NCI-H524 (cell line): ENCODE measurements around the gene UBL7.

ENCODE experiments used
- DNase-seq, 2 experiments: peaks; one replicate each; lab custom pipeline; 2025; lab: John Stamatoyannopoulos, UW

The UBL7 gene

DNA sequence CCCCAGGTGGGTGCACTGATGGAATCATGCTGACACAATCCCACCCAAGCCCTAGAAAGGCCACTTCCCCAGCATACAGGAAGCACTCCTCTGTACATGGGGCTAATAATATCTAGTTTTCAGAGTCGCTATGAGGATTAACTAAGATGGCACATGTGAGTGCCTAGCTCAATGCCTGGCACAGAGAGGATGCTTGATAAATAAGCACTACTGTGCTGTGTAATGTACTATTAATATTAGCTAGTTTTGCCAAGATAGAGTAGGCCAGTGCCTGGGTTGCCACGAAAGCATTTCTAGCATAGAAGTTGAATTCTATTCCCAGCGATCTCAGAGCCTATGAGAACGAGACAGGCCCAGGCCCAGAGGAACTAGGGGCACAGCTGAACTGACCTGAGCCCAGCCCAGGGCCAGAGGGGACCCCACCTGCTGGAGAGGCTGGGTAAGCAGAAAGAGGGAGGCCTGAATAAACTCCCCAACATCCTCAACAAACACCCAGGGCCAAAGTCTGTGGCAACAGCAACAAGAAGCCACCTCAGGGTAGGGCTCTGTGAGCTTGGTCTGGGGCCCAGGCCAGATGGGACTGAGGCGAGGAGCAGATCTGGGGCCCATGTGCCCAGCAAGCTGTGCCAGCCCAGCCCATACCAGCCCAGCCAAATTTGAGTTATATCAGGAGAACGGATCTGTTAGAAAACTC lies 19.6 kb downstream of the UBL7 start:
- no peak for DNase-seq

DNA sequence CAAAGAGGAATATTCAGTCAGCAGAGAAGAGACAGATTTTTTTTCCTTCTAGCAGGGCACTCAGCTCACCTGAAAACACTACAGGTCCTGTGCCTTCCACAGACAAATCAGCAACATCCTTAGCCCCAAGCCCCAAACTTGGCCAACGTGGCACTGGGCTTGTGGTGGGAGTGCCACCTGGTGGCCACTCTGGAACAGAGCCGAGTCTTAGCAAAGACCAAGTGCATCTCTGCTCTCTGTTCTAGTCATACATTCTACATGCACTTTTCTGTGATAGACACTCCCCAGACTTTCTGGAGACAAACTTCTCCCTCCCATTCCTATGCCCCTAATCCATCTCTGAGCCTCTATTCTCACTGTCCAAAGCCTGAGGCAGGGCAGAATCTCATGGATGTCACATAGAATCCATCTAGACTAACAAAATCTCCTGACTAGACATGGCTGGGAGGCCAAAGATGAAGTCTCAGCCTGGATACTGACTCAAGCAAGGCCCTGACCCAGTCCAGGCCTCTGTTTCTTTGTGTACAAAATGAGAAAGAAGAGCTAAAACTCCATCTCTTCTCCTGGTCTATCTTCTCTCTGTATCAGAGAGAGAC lies 22.1 kb downstream of the UBL7 start:
- peak; percentile 30 to 78 for DNase-seq

DNA sequence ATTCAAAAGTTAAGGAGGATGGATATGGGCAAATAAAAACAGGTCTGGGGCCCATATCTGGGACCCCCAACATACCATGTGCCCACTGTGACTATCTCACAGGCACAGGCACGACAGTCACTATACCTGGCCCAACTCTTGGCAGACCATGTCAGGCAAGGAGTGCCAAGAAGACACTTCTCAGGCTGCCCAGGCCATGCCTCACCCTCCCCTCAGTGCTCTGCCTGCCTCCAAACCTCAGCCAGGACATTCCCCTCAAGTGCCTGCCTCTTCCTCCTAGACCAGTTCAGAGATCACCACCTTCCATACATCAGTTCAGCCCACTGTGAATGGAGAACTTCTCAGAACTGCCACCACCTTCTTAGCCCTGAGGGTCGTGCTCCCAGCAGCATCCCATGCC lies 22.8 kb downstream of the UBL7 start:
- DNase-seq: no peak

DNA sequence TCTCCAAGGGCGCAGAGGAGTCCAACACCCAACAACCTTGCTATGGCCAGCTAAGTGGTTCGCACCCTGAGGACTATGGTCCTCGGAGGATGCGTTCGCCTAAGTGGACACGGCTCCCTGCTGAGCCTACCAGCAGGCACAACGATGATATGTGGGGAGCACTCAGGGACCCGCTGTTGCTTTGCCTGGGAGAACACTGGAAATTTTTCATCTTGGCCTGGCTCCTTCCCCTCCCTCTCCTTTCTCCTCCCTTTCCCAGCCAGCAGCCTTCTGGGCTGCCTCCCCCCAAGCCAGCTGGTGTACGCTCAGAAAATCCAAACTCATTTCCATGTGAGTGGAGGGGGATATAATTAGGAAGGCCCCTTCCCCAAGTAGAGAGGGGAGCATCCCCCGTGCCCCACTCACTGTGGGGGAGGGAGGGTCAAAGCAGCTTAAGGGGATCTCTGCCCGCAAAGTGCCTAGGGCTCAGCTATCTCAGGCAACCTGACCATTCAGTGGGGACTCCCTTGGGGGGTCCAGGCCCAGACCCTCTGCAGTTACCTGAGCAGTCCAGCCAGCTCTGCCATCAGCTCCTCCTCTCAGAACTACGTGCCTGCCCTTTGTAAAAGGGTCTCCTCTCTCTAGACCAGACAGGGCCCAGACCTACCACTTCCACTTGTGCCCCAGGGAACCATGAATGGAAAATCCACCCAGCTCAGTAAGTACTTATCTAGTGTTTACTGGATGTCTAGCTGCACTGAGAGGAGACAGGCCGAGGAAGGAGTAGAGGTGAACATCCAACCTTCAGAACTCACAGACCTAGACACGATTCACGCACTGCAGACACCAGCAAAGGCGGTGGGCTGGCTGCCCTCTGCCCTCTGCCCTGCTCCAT lies 26.5 kb downstream of the UBL7 start:
- peak; percentile 34 to 55 for DNase-seq

DNA sequence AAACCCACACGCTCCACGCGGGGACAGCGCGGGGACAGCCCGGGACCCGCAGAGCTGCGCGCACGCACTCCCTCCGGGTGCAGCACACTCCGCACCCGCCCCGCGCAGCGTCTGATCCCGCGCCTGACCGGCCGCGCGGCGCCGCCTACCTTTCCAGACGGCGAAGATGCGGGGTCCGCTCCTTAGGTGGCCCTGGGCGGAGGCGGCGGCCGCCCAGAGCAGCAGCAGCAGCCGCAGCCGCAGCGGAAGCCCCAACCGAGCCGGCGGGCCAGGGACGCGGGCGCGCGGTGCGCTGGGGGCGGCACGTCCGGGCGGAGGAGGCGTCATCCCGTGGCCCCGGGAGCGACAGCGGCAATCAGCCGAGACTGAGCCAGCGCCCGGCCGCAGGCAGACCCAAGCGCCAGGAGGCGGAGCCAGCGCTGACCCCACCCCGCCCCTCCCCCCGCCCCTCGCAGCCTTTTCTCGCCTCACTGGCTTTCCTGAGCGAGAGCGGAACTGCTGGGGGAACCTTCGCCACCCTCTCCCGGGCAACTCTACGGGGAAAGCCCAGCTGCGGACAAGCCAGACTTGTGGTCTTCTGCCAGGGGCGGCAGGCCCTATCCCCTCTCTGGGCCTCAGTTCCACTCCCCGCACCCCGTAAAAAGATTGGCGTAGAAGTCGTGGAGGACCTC lies 27.2 kb downstream of the UBL7 start, which contains the start of gene SEMA7A:
Gene SEMA7A (minus strand): TSS at position 367 of the 671 bp plus-strand sequence. CDS start 40 bp downstream, at position 327.
- peak; percentile 40 to 81 for DNase-seq

DNA sequence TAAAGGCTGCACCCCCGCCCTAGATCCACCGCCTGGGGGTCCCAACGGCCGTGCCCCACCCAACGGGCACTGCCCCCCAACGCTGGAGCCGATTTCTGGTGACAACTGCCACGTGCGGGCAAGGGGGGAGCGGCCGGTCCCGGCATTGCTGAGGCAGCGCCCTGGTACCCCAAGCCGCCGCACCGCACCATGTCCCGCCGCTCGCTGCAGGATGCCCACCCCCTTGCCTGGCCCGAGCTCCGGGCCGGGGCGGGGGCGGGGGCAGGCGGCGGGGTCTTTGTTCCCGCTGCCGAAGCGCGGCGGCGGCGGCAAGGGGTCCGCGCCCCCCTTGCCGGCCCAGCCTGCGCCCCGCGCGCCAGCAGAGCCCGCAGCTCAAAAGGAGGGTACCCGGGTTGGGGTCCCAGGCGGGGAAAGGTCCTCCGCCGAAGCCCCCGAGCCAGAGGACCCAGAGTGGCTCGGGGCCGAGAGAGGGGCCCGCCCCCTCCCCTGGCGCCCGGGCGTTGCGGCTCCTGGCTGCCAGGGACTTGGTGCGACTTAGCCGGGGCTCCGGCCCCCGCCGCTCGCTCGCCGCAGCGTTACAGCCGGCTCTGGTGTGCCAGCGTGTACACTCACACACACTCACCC lies 27.9 kb downstream of the UBL7 start:
- DNase-seq: no peak

DNA sequence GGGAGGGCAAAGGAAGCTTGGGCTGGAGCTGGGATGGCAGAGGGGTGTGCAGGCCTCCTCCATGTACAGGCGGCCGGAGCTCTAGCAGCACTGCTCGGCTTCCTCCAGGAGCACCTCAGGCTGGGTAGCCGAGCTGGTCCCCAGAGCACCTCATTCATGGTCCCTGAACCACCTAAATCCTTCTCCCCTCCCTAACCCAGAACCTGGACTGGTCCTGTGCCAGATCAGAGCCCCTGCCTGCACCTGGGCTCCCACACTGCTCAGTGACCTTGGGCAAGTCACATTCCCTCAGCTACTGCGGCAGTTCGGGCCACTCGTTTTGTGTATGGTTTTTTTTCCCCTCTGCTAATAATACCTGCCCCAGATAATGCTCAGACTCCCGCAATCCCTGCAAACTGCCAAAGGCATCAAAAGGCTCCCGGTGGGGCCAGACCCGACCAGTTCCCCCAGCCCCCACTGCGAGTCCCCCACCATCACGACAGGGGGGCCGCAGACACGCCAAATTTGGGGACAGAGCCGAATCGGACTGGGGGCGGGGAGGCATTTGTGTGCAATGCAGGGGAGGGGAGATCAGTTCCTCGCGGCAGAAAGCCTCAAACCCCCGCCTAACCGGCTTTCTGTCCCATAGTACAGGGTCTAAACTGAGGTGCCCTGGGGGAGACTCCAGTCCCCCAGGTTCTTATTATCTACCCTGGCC lies 28.5 kb downstream of the UBL7 start:
- DNase-seq: no peak

DNA sequence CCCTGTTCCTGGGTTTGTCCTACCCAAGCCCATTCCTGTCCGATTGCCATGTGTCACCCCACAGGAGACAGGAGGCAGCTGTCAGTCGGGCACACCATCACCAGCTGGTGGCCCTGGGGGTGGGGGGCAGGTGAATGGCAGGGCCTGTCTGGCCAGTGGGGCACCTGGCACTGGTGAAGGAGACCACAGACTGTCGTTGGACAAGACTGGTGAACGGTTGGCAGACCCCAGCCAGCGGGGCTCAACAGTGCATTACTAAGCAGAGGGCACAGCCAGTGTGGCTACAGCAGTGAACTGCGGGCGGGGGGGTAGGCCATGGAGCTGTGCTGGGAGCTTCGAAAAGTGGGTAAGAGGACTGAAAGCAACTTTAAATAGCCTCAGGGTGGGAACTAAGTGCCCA lies 29.3 kb downstream of the UBL7 start:
- DNase-seq: peak in 1 of 2 experiments; percentile 46

DNA sequence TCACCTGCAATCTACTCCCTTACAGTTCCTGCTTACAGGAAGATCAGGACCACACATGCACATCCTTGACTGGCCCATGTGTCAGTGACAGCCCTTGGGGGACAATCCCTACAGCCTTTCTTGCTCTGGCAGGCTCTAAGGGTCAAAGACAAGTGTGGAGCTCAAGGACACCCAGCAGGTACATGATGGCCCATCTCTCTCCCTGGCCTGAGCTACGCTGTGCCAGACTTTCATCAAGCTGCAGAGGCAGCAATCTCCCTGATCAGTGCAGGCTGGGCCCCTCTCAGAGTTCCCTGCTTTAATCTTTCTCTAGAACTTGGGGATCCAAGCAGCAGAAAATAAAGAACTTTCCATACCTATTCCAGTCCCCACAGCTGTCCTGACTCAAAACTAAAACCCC lies 29.8 kb downstream of the UBL7 start:
- no peak for DNase-seq

DNA sequence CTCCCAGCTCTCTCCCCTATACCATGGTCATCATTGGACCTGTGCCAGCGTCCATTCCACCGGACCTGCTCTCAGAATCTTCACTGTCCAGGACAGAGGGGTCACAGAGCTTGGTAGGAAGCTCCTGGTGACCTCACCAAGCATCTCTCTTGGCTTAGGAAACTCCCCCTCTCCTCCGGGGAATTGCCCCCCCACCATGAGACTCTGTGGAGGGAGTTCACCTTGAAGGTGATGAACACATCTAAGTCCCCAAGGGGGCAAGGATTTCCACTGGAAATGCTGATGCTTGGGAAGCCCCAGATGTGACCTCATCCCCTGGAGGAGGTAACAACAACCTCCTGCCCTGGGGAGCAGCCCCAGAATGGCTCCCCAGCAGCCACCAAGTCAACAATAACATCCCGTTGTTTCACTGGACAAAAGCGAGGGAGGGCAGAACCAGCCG lies 30.4 kb downstream of the UBL7 start:
- no peak for DNase-seq

DNA sequence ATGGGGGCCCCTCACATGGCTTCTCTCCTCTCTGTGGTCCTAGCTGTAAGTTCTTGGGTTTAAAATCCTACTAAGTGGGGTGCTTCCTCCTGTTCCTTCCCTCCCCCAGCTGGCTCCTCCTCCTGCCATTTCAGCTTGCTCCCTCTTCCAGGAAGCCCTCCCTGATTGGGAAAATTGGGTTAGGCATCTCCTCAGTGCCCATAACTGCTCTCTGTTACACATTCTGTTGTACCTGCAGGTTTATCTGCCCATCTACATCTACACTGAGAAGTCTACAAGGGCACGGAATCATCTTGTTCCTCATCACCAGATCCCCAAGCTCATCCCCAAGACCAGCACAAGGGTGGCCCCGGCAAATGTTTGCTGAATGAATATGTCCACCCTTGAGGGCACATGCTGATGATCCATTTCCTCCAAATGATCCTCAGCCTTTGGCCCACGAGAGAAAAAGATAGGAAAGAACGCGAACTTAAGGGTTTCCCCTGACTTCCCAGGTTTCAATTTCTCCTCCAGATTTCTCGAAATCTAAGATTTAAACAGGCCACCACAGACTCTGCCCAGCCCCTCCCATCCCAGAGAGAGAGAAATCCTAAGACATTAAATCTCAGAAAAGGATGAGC lies 31.1 kb downstream of the UBL7 start:
- no peak for DNase-seq

DNA sequence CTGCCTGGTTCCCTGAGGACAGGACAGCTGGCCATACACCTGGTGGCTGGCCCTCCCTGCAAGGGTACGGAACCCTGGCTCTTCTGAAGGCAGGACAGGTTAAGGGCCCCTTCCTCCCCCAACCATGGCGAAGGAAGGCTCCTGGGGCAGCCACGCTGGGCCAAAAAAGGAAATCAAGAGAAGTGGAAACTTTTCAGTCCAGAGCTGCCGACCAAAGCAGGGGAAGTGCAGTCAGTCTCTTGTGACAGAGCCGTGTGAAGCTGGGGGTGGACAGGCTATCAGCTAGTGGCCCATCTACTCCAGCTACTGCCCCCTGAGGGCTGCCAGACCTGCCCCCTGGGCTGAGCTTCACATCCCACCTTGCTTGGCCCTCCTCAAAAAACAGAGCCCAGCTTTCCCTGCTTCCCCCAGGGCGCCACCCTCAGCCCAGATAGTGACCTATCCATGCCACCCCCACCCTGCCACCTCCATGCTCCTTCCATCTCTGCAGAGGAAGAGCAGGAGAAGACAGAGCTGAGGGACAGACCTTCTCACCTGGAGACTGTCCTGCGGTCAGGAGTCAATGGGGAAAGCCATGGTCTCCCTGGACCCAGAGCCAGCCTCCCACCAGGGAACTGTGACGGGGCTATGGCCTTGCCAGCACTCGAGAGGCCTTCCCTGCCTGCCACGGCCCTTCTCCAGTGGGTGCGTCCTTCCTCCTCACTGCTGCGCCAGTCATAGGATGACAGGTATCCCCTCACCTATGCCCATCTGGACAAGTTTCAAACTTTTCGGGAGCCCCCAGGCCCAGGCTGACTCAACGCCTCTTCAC lies 31.8 kb downstream of the UBL7 start:
- DNase-seq: no peak

DNA sequence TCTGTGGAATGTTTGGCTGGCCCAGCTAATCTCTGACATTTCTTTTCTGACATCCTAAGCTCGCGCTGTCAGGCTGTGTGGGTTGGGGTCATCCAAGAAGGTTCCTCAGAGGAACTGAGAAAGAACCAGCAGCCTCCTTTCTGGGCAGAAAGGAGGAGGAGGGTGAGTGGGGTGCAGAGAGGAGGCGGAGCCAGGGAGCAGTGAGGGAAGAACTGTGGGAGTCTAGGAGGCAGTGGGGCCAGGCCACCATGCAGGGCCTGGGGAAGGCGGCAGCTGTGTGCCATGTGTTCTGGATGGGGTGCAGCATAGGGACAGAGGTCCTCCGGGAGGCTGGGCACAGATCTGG lies 32.5 kb downstream of the UBL7 start:
- no peak for DNase-seq

DNA sequence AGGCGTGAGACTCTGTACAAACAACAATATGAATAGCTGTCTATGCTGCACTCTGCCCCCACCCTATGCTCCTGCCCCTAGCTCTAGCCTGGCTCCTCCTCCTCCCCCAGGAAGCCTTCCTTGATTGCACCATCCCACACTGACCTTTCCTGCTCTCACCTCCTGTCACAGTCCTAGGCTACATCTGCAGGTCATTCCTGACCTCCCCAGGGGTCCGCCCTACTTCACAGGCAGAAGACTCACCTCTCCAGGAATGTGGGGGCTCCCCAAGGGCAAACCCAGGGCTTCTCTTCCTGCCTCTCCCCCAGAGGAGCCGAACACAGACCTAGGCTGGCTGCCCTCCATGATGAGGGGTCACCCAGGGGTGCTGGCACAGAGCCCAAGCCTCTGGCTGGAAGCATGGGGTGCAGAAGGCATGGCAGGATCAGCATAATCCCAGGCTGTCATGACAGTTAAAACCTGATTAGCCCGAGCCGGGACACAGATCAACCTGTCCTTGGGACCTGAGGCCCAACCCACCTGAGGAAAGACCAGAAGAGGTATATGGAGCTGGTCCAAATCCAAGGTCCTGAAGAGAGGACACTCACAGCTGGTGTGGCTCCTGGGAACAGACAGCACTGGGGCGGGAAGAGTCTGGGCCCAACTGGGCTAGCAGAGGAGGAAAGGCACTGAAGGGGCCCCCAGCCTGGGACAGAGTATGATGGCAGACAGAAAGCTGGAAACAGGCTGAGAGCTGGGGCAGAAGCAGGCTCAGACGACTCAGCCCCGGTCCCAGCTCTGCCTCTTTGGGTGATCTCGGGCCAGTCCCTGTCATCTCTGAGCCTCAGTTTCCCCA lies 33.1 kb downstream of the UBL7 start:
- peak in 1 of 2 experiments; percentile 15 for DNase-seq

DNA sequence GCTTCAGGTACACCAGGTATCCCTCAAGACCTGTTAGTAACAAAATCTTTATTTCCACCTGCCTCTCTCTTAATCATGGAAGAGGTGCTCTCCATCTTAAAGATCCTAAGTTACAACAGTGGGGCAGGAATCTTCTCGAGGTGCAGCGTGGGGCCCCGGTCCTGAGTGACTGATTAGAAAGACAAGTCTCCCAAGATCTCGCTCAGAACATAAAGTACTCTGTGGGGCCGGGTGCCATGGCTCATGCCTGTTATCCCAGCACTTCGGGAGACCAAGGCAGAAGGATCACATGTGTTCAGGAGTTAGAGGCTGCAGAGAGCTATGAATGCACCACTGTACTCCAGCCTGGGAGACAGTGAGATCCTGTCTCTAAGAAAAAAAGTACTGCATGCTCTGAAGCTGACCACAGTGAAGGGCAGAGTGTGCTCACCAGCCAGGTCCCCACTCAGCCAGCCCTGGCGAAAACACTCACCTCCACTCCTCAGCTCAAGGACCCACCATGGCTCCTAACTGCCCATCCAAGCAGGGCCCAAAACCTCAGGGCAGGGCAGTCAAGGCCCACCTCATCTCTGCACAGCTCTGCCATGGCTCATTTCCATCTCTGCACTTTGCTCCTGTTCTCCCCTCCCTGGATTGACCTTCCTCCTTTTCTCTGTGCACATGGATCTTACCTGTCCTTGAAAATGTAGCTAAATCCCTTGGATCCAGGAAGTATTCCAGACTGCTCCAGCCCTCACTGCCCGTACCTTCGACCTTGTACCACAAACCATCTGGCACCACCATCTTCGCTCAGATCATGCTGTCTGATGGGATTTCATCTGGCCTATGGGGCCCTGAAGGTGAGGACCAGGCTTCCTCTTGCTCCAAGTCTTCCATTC lies 34.3 kb downstream of the UBL7 start:
- DNase-seq: no peak

DNA sequence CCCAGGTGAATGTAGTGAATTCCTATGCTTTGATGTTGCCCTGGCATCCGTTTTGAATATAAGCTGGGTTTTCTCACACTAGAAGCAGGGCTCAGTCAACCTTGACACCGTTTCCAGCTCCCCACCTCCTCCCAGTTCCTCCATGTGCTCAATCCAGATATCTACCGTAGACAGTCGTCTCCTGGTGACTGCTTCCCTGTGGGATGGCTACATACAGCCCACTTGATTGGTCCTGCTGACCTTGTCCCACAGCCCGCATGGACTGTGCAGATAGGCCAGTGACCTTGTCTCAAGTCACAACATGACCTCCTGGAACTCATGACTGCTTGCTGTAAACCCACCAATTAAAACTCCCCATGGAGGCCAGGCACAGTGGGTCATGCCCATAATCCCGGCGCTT lies 35.3 kb downstream of the UBL7 start:
- no peak for DNase-seq

DNA sequence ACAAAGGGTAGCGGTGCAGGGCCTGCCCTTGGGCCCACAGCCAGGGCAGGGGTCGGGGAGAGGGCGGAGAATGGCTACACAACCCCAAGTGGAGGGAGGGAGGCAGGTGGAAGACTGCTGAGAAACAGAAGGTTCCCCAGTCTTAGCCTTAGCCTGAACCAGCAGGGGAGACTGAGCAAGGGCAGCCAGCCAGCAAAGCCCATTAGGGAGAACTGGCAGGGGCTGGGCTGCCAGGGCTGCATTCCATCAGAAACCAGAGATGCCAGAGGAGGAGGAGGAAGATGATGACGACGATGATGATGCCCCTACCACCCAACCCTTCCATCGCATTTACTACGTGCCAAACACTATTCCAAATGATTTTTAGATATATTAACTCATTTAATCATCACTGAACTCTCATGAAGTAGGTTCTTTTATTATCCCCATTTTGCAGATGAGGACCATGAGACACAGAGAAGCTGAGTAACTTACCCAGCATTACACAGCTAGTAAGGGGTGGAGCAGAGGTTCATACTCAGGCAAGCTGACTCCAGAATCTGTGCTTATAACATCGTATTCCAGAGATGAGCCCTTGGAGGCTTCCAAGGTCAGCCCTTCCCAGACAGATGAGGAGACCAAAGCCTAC lies 35.9 kb downstream of the UBL7 start:
- DNase-seq: no peak
